Right renal pelvis (tissue), 4 donors: ENCODE results near the gene PCDH9. TPM values are rescaled to one million over a fixed set of nuclear protein-coding genes. Genes with fewer than 3 reads are reported as not detected.
A peak's percentile ranks its signal among the peaks of the same experiment; 100 is the strongest.
"Not testable (repeated sequence)": the region's sequence is repeated elsewhere in the genome, so short reads cannot be mapped to it uniquely, and the experiment has no call there.

ENCODE experiments used
- DNase-seq, 4 donors: peaks; one replicate each; pipeline ENCODE4 v3.0.0-alpha.2; 2013; ENCODE audit warnings: low read depth in 4 of 4, low spot score in 3 of 4, missing footprints in 1 of 4
- polyA plus RNA-seq, 4 donors: library from polyadenylated mRNA; unstranded; fragments of 120-200 nt; gene quantifications; one replicate each; pipeline ENCODE4 v1.2.1, GENCODE V29; 2013; ENCODE audit not compliant: insufficient read length in 4 of 4

PCDH9 gene
- polyA plus RNA-seq, 4 donors: 12.8 to 16.5 (median 15.0) TPM

DNA sequence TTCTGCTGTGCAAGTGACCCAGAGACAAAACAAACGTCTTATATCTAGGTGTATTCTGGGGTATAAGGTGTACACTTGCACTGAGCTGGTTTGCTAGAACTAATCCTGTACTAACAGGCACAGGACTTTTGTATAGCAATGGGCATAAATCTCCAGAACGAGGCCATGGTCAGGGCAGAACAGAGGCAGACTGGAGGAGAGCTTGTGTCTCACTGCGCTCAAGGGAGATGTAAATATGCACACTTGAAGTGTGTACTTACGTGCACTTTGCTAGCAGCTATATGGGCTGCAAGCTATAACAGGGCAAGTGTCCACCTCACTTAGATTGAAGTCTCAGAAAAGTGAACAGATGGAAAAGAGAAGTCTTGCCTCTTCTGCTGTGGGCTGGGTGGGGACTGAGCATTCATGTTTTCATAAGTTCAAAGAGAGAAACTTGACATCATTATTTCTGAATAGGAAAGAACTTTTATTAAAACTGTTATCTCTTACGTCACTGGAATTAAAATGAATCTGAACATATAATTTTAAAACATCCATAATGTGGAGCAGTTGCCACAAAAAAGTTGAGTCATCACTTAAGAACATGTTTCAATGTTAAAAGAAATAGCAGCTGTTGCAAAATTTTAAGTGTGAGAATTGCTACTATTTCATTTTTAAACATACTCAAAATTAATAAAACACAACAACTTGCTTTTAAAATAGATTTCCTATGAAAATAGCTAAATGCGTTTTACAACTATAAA, 888.3 kb downstream of the PCDH9 start:
- DNase-seq: no peak

DNA sequence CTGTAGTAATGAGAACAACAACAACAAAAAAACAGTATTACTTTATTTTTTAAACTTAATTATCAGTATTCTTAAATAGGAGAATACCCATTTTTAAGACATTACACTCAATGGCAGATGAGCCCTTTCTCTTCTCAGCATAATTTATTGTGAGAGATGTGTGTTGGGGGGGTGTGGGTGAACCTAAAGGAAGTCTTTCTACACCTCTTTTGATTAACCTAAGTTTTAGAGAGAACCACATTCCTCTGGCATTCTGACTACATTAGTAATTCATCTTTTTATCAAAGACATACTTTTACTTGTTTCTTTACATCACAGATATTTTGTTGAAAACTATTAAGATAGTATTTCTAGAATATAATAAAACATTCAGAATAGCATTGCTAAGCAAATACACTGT, 890.9 kb downstream of the PCDH9 start:
- no peak for DNase-seq

GRCh38 chr13:66338542-66338941, 891.6 kb downstream of the PCDH9 start:
- DNase-seq: no peak

DNA sequence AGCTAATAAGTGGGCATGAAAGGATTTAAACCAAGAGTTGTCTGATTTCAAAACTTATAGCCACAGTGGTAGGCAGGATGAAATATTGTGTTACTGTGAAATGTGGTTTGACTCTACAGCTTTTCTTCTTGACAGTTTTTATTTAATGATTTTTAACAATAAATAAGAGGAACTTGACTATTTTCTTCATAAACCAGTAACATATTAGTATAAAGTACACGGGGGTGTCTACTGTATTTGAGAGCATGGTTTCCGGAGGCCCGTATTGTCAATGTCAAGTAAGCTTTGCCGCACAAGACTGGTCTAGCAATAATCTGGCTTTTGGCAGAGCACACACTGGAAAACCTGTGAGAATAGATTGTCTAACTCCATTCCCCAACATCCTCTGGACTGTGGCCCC, 894.5 kb downstream of the PCDH9 start:
- no peak for DNase-seq

DNA sequence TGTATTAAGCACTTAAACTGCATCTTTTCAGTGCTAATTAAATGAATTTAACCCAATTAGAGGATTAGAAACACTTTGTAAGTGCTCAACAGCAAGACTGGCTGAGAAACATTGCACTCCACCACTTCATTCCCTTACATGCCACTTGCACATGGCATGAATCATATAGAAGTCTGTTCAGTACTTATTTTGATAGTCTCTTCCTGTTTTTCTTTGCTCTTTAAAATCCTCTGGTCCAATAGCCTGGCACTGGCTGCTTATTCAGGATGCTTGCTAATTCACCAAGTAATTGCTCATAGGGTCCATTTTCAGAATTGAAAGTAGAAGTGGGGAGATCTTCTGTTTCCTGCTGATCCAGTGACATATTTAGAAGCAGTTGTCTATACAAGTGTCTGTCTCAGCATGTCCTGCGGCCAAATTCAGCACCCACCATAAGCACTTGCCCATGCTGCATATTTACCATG, 900.1 kb downstream of the PCDH9 start:
- no peak for DNase-seq

- DNase-seq: no peak
Measured at GRCh38 chr13:66328476-66328875, 901.7 kb downstream of the PCDH9 start.

DNA sequence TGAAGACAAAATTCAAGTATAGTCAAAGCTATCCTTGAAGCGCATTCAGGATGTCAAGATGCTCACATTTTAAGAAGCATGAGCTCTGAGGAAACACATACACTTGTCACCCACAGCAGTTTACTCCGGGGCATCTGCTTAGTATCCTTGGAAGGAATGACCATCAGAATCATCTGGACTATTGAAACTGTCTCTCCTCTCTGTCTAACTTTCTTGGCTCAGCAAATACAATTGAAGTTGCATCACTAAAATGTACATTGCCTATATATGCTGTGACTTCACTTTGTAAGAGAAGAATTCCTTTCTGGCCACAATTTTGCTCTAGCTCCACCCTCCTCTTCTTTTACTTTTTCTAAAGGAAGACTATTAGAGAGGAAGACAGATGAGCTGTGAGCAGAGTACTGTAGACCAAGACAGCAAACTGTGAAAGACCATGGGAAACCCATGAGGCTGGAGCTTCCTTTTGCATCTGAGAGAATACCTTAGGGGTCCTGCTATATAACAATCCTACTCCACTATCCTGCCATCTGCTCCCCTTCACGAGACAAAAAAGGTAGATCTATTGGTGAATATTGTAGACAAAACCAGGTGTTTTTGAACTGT, 906.3 kb downstream of the PCDH9 start:
- DNase-seq: no peak

DNA sequence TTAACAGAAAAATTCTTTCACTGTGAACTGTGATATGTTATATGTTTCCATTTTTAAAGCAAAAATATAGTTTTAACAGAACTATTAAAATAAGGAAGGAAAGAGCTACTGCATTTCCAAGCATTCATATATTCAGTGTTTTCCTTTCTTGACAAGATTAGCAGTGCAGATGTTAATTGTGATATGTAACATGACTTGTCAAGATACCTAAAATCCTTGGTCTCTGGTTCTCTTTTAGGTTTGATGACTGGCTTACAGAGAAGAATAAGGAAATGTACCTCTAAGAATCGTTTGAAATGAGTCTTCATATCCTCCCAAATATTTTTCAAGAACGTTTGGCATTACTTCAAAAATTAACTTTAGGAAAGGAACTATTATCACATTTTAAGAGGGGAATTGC, 907.2 kb downstream of the PCDH9 start:
- DNase-seq: no peak

DNA sequence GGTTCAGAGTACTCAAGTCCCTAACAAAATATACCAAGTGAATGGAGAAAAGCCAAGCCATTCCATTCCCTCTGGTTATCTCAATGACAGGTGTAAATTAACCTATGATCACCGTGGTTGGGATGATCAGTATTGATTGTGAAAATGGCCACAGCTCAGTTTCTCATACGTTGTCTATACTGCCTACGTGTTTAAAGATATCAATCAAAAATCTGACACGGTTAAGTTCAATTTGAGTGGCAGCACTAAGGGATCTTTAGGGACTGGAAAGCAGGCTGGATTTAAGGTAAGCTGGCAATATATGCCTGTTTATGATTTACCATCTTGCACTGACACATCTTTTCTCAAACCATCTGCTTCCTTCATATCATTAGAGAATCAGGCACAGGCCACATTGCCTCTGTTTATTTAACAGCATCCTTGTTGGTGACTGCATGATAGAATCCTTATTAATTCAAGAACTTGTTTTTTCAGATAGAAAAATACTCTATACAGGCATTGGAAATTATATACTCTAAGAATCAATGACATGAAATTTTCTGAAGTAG, 907.9 kb downstream of the PCDH9 start:
- no peak for DNase-seq

GRCh38 chr13:66314911-66315310, 915.2 kb downstream of the PCDH9 start:
- no peak for DNase-seq

DNA sequence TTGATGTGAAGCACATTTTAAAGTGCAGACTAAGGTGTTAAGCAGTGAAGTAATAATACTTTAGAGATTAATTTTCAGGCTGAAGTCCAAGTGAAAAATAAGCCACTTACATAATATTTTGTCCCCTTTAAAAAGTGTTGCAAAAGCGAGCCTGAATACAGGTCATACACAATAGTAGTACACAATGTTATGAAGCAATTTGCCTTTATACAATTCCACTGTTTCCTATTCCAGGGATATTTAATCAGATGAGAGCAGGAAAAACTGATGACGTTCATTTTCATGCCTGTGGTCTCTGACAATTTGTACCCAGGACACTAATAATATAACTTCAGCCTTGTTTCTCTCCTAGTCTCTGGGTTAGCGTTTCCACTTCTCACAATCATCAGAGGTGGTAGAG, 916.7 kb downstream of the PCDH9 start:
- DNase-seq: no peak

DNA sequence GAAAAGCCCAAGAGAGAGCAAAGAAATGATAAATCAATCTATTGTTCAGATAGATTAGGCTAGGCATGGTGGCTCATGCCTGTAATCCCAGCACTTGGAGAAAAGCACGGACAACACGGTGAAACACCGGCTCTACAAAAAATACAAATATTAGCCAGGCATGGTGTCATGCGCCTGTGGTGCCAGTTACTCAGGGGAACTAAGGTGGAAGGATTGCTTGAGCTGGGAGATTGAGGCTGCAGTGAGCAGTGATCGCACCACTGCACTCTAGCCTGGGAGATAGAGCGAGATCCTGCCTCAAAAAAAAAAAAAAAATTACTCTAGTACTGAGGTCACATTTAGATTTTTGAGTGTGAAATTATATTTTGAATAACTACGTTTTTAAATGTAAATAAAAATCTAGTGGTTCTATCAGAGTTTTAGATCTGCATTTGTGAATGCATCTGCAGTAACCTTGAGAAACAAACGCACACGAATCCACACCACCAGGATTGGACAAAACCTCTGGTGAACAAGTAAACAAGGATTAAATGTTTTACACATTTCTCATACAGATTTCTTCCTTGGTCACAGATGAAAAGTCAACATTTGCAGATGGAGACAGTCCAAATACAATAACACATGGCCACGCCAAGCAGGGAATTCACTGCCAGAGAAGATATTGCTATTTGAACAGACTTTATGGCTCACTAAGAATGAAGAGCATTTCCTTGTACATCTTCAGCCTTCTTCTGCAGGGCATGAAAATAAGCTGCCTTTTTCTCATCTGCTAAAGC, 917.6 kb downstream of the PCDH9 start:
- DNase-seq: peak in 1 of 4 donors; percentile 1

DNA sequence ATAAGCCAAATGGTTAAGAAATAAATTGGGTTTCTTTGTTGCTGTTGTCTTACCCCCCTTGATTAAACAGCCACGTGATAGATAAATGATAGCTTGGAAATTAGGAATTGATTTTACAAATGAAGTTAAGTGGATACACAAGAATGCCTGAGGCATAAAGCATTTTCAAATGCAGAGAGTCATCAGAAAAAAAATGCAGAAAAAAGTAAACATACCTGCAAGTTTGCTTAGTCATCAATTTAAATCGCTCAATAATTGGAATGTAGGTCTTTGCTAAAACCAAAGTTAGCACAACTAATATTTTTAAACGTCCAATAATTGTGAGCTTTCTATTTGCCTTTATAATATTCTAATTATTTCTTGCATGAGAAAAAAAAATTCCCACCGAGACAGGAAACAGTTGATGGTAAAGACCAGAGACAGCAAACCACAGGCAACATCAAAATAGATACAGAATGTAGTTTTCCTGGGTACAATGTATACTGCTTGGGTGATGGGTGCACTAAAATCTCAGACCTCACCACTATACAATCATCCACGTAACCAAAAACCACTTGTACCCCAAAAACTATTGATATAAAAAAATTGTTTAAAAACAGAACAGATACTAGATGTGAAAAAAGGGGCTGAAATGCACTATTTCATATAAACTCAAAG, 924.0 kb downstream of the PCDH9 start:
- DNase-seq: no peak

DNA sequence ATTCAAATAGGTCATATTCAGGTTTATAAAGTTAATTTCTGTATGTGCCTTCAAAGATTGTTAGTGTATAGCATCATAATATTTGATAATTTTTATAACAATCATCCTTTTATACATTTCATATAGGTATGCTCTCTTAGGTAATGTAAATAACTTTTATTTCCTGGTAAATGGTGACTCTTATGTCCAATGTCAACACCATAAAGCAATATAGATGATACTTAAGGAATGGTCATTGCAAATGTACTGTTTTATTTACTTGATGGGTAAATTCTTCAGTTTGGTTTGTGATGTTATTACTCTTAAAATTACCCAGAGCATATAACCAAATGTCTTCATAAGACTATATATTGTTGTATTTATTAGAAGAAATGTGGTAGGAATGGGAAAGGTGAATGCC, 928.7 kb downstream of the PCDH9 start:
- no peak for DNase-seq

- DNase-seq: no peak
Measured at GRCh38 chr13:66301006-66301405, 929.1 kb downstream of the PCDH9 start.

DNA sequence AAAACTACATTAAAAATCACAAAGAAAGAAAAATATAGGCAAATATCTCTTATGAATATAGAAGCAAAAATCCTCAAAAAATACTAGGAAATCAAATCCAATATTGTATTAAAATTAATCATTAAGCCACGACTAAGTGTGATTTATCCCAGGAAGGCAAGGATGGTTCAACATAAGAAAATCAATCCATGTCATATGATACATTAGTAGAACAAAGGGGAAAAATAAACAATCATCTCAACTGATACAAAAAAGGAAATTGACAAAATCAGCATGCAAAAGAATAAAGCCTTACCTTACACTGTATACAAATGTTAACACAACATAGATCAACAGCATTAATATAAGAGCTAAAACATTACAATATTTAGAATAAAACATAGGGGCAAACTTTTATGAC, 933.3 kb downstream of the PCDH9 start:
- no peak for DNase-seq

- no peak for DNase-seq
Measured at GRCh38 chr13:66296328-66296727, 933.8 kb downstream of the PCDH9 start.

DNA sequence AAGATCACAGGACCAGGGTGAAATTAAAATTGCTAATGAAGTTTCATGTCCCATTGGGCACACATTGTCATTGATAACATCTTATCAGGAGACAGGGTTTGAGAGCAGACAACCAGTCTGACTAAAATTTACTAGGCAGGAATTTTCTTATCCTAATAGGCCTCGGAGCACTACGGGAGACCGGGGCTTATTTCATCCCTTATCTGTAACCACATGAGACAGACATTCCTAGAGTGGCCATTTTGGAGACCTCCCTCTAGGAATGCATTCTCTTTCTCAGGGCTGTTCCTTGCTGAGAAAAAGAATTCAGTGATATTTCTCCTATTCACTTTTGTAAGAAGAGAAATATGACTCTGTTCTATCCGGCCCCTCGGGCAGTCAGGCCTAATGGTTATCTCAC, 943.3 kb downstream of the PCDH9 start:
- not testable (repeated sequence) for DNase-seq

DNA sequence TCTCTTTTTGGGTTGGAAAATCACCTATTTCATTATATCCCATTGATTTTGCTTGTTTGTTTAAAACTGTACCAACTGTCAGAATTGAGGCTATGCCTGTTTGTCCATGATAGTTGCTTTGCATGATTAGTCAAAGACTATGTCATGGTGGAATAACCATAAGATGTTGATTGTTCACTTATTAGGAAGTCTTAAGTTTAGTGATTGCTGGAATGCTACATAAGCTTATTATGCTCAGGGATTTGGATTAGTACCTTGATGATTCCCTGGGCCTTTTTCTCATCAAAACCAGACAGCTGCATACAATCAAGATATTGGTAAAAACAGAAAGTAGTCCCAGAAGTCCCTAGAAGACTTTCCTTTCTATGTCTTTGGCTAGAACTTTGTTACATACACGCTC, 954.7 kb downstream of the PCDH9 start:
- DNase-seq: no peak

DNA sequence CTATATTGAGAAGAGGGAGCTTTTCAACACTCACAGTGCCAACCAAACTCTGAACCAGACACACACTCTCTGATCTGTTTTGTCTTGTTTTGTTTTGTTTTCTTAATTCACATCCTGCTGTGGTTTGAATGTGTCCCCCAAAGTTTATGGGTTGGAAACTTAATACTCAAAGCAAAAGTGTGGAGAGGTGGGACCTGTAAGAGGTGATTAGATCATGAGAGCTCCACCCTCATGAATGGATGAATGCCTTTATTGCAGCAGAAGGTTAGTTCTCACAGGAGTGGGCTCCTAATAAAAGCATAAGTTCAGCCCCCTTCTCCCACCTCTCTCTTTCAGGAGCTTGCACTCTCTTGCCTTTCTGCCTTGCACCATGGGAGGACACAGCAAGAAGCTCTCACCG, 957.1 kb downstream of the PCDH9 start:
- no peak for DNase-seq

GRCh38 chr13:66266761-66267160, 963.4 kb downstream of the PCDH9 start:
- no peak for DNase-seq
